Ascending aorta (tissue), 2 donors: Measurements from ENCODE around the gene SERPINB6. TPM values are rescaled to one million over a fixed set of nuclear protein-coding genes. Genes with fewer than 3 reads are reported as not detected.

ENCODE experiments used
- DNase-seq, 2 donors: peaks; one replicate each; pipeline ENCODE4 v3.0.0-alpha.2; 2019; ENCODE audit warnings: low spot score in 2 of 2
- H3K27ac ChIP-seq, 2 donors: fragments of 200-600 bp; sonication (generic); one replicate each; pipeline ENCODE4 v1.5.1; 2016 to 2017; ENCODE audit warnings: mild to moderate bottlenecking in 1 of 2
- H3K27me3 ChIP-seq: fragments of 200-600 bp; sonication (generic); one replicate; pipeline ENCODE4 v1.5.1; 2017
- H3K36me3 ChIP-seq, 2 donors: fragments of 200-600 bp; sonication (generic); one replicate each; pipeline ENCODE4 v1.5.1; 2016
- H3K4me1 ChIP-seq, 2 donors: fragments of 200-600 bp; sonication (generic); one replicate each; pipeline ENCODE4 v1.5.1; 2016 to 2017; ENCODE audit warnings: mild to moderate bottlenecking in 1 of 2
- H3K4me3 ChIP-seq, 2 donors: fragments of 200-600 bp; sonication (generic); one replicate each; pipeline ENCODE4 v1.5.1; 2016 to 2017; ENCODE audit warnings: mild to moderate bottlenecking in 1 of 2
- H3K9me3 ChIP-seq, 2 donors: fragments of 200-600 bp; sonication (generic); one replicate each; pipeline ENCODE4 v1.5.1; 2016
- CTCF ChIP-seq, 3 experiments: fragments of 200-600 bp in 2 of 3; fragments of 450-650 bp in 1 of 3; sonication (generic) in 2 of 3; IDR thresholded peaks; one replicate each; pipeline ENCODE4 v1.5.1; 2016 to 2019; ENCODE audit warnings: antibody characterized with exemption in 3 of 3, mild to moderate bottlenecking in 1 of 3, moderate library complexity in 1 of 3
- intact Hi-C: fragments of 100-400 bp; cut with DNase I; formaldehyde crosslinking; loops from one replicate; pipeline ENCODE4 v1.15.1; 2023
- total RNA-seq: library from RNA; depleted of rRNA; stranded (reverse); fragments of >200 nt; gene quantifications from one replicate; pipeline ENCODE4 v1.1.0, GENCODE V29; 2016

SERPINB6 gene
- total RNA-seq, 1 donor from 2014 or later, result 222 TPM

- Histone ChIP-seq H3K4me3 (no peak overlapping the region), H3K36me3 (no peaks in the 10 kb centered on the region), H3K4me1 (peaks cover 10 to 11% of the 10 kb centered on the region in 2 donors), H3K27me3 (no peaks in the 10 kb centered on the region), H3K27ac (no peak overlapping the region), H3K9me3 (no peaks in the 10 kb centered on the region)
- TF ChIP-seq CTCF (IDR thresholded peaks at IDR 0.05), result no peak
- DNase-seq, result no peak
- intact Hi-C loops, result no loop called here
Observed at GRCh38 chr6:2979819-2980464, 8.6 kb upstream of the SERPINB6 start.

- Histone ChIP-seq H3K36me3 (no peaks in the 10 kb centered on the region), H3K4me3 (no peak overlapping the region), H3K4me1 (peaks cover 10 to 11% of the 10 kb centered on the region in 2 donors), H3K27ac (no peak overlapping the region), H3K9me3 (no peaks in the 10 kb centered on the region), H3K27me3 (no peaks in the 10 kb centered on the region)
- intact Hi-C loops, result no loop called here
- no peak for DNase-seq
- no peak for TF ChIP-seq CTCF (IDR thresholded peaks at IDR 0.05)
Observed at GRCh38 chr6:2978923-2979322, 7.6 kb upstream of the SERPINB6 start.

DNA sequence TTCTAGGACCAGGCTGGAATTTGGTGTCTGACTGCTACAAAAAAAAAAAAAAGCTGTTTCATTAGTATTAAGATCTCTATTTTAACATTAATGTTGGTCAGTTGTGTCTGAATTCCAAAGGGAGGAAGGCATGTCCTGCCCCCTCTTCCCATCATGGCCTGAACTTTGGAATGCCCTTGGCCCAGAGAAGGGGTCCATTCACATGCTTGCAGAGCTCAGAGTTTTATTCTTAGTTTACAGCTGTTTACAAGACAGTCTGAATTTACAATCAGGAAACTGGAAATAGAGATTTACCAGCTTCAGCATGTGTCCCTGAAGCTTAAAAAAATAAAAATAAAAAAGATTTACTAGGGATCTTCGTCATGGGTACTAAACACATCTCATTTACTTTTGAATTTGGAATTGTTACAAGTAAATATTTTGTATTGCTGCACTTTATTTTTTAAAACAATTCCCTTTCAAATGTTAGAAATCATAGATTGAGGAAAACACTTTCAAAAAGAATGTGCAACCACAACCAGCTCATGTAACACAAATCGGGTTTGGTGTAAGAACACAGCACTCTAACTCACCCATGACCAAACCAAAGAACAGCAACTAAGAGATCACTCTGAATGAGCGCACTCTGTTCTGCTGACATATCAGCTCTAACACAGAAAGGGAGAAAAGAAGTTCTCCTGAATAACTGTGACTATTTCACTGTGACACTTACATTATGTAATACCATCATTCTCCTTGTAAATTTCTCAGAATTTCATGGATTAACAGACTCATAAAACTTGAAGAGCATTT, 6.6 kb upstream of the SERPINB6 start:
- Histone ChIP-seq H3K4me1 (peaks cover 10 to 11% of the 10 kb centered on the region in 2 donors), H3K9me3 (no peaks in the 10 kb centered on the region), H3K27ac (no peak overlapping the region), H3K4me3 (no peak overlapping the region), H3K36me3 (no peaks in the 10 kb centered on the region), H3K27me3 (no peaks in the 10 kb centered on the region)
- intact Hi-C loops, result no loop called here
- no peak for DNase-seq
- TF ChIP-seq CTCF (IDR thresholded peaks at IDR 0.05), result no peak

GRCh38 chr6:2977290-2977689, 5.9 kb upstream of the SERPINB6 start:
- Histone ChIP-seq H3K36me3 (no peaks in the 10 kb centered on the region), H3K4me1 (peaks cover 6% of the 10 kb centered on the region in 2 donors), H3K4me3 (no peak overlapping the region), H3K9me3 (no peaks in the 10 kb centered on the region), H3K27ac (no peak overlapping the region), H3K27me3 (no peaks in the 10 kb centered on the region)
- TF ChIP-seq CTCF (IDR thresholded peaks at IDR 0.05), result no peak
- intact Hi-C loops, result no loop called here
- no peak for DNase-seq

- no peak overlapping the region for H3K27ac ChIP-seq
- H3K4me3 ChIP-seq, result no peak overlapping the region
- peaks cover 2 to 5% of the 10 kb centered on the region in 2 donors for H3K4me1 ChIP-seq
- intact Hi-C loops, result no loop called here
- no peak for TF ChIP-seq CTCF (IDR thresholded peaks at IDR 0.05)
- H3K9me3 ChIP-seq, result no peaks in the 10 kb centered on the region
- H3K36me3 ChIP-seq, result no peaks in the 10 kb centered on the region
- H3K27me3 ChIP-seq, result no peaks in the 10 kb centered on the region
- DNase-seq, result no peak
Observed at GRCh38 chr6:2976571-2977085, 5.3 kb upstream of the SERPINB6 start.
